Spleen (tissue), 11 donors: Measurements from ENCODE around the gene SLC30A3. TPM values are rescaled to one million over a fixed set of nuclear protein-coding genes. Genes with fewer than 3 reads are reported as not detected.
A peak's percentile ranks its signal among the peaks of the same experiment; 100 is the strongest.

Experiments used
- DNase-seq: peaks from one replicate; pipeline ENCODE4 v3.0.0-alpha.2; 2020
- H3K27ac ChIP-seq, 8 donors: fragments of 200-600 bp; sonication (generic) in 7 of 8; 1 replicate in 4 of 8; 2 replicates in 4 of 8; pipeline versions ENCODE4 v1.5.0 to v1.8.0; 2016 to 2021; ENCODE audit warnings: inconsistent platforms in 4 of 8, mild to moderate bottlenecking in 4 of 8, moderate library complexity in 1 of 8
- H3K27me3 ChIP-seq, 7 donors: fragments of 200-600 bp; sonication (generic) in 6 of 7; replicated peaks in 1 of 7; 1 replicate in 4 of 7; 2 replicates in 3 of 7; pipeline versions ENCODE4 v1.5.0 to v1.8.0; 2016 to 2021; ENCODE audit warnings: inconsistent platforms in 3 of 7, mild to moderate bottlenecking in 1 of 7
- H3K36me3 ChIP-seq, 6 donors: fragments of 200-600 bp; sonication (generic) in 5 of 6; 1 replicate in 4 of 6; 2 replicates in 2 of 6; pipeline versions ENCODE4 v1.5.0 to v1.8.0; 2016 to 2021; ENCODE audit warnings: inconsistent platforms in 2 of 6
- H3K4me1 ChIP-seq, 6 donors: fragments of 200-600 bp; sonication (generic) in 5 of 6; 1 replicate in 3 of 6; 2 replicates in 3 of 6; pipeline versions ENCODE4 v1.5.0 to v1.8.0; 2016 to 2021; ENCODE audit warnings: inconsistent platforms in 3 of 6
- H3K4me3 ChIP-seq, 8 donors: fragments of 200-600 bp; sonication (generic) in 7 of 8; 1 replicate in 4 of 8; 2 replicates in 4 of 8; pipeline versions ENCODE4 v1.5.0 to v1.8.0; 2016 to 2021; ENCODE audit warnings: inconsistent platforms in 4 of 8, mild to moderate bottlenecking in 4 of 8, moderate library complexity in 2 of 8
- H3K9me3 ChIP-seq, 8 donors: fragments of 200-600 bp; sonication (generic) in 7 of 8; 1 replicate in 4 of 8; 2 replicates in 4 of 8; pipeline versions ENCODE4 v1.5.0 to v1.8.0; 2016 to 2021; ENCODE audit warnings: inconsistent platforms in 4 of 8
- CTCF ChIP-seq, 11 experiments: fragments of 200-600 bp in 7 of 11; fragments of 450-650 bp in 4 of 11; sonication (generic) in 4 of 11; IDR thresholded peaks in 8 of 11; conservative IDR thresholded peaks in 3 of 11; 1 replicate in 7 of 11; 2 replicates in 4 of 11; pipeline versions ENCODE4 v1.4.0 to v1.8.0; 2016 to 2021; ENCODE audit warnings: antibody characterized with exemption in 11 of 11, inconsistent platforms in 4 of 11, mild to moderate bottlenecking in 1 of 11
- POLR2A ChIP-seq, 3 donors: fragments of 450-650 bp; IDR thresholded peaks; one replicate each; pipeline ENCODE4 v1.5.1; 2017; ENCODE audit warnings: antibody characterized with exemption in 3 of 3, mild to moderate bottlenecking in 1 of 3
- POLR2AphosphoS5 ChIP-seq, 3 donors: sonication (generic); formaldehyde crosslinking; IDR thresholded peaks; one replicate each; pipeline ENCODE4 v1.5.1; 2017; ENCODE audit warnings: antibody characterized with exemption in 3 of 3
- WGBS, 5 donors: extraction: QIAGEN DNeasy Blood & Tissue Kit in 3 of 5; methylation state at CpG; one replicate each; pipeline versions ENCODE4 v1.1.5 to v1.1.7; 2013 to 2018; 5-methylcytosine and 5-hydroxymethylcytosine counted together
- intact Hi-C: fragments of 100-400 bp; cut with DNase I; formaldehyde crosslinking; loops from one replicate; pipeline ENCODE4 v1.15.0; 2023; ENCODE audit warnings: low total_unique reads
- polyA plus RNA-seq, 3 donors: library from polyadenylated mRNA; stranded (reverse); fragments of 200-250 nt; gene quantifications; one replicate each; pipeline ENCODE4 v1.2.1, GENCODE V29; 2013
- total RNA-seq, 7 donors: library from RNA; depleted of rRNA in 3 of 7; stranded (reverse); fragments of >200 nt in 3 of 7; fragmentation: NEBNext Ultra II Directional in 4 of 7; extraction: Animal tissue kit (Norgen Biotek cat#: 25700) in 4 of 7; gene quantifications; one replicate each; pipeline versions ENCODE4 v1.1.0 to v1.2.1, GENCODE V29; 2016 to 2021
- donor health status: healthy with polysubstance abuse.
- donor health status: DM: no; HTN: no; CAD: no; lungs with moderate emphysema.
- donor health status: DM: no; HTN: no; CAD: no.
- donor health status: Bipolar disorder and iron deficiency.
- donor health status: healthy.
- donor health status: DM: no; HTN: no; CAD: no.
- donor health status: DM: yes; HTN: yes; CAD: no.

Gene SLC30A3
- total and polyA plus RNA-seq, 10 donors: 0.05 to 0.34 (median 0.16) TPM; not detected in 5

DNA sequence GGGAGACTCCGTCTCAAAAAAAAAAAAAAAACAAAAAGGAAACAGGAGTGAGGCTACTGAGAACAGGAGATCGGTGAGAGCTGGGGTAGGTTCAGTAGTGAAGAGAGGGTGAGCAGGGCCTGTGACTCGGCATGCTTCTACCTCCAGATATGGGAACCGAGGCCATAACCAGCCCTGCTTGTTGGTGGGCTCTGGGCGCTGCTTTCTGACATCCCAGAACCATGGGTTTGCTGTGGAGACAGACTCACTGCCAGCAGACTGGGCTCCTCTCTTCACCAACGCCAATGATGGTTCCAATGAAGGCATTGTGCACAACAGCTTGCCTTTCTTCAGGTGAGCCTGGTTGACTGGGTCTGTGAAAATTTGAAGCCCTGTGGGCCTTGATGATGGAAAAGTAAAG is 39.4 kb downstream of the SLC30A3 start:
- 96 to 98% (median 97%) methylated on average over 6 of the region's 6 CpGs for WGBS, 5 donors
- intact Hi-C loops: no loop called here
- TF ChIP-seq POLR2A (IDR thresholded peaks at IDR 0.05): no peak
- no peak for TF ChIP-seq CTCF (IDR thresholded peaks at IDR 0.05 in 8 of 11, conservative IDR thresholded peaks at IDR 0.05 in 3 of 11)
- no peak for TF ChIP-seq POLR2AphosphoS5 (IDR thresholded peaks at IDR 0.05)
- Histone ChIP-seq H3K36me3 (peaks cover 12 to 99% (median 64%) of the 10 kb centered on the region in 6 donors), H3K27ac (no peak overlapping the region), H3K4me1 (peaks cover 0 to 11% (median 8%) of the 10 kb centered on the region in 6 donors), H3K9me3 (no peaks in the 10 kb centered on the region), H3K27me3 (no peaks in the 10 kb centered on the region), H3K4me3 (no peak overlapping the region)
- DNase-seq: peak; percentile 53

GRCh38 chr2:27222407-27222806 is 40.4 kb downstream of the SLC30A3 start:
- no peak overlapping the region for H3K4me3 ChIP-seq
- H3K9me3 ChIP-seq: no peaks in the 10 kb centered on the region
- peaks cover 7 to 21% (median 18%) of the 10 kb centered on the region in 6 donors for H3K4me1 ChIP-seq
- TF ChIP-seq POLR2AphosphoS5 (IDR thresholded peaks at IDR 0.05) (no peak), CTCF (IDR thresholded peaks at IDR 0.05 in 8 of 11, conservative IDR thresholded peaks at IDR 0.05 in 3 of 11) (no peak), POLR2A (IDR thresholded peaks at IDR 0.05) (no peak)
- H3K27ac ChIP-seq: no peak overlapping the region
- intact Hi-C loops: no loop called here
- DNase-seq: peak; percentile 60
- 96 to 100% (median 97%) methylated on average over 5 of the region's 5 CpGs for WGBS, 5 donors
- H3K27me3 ChIP-seq: no peaks in the 10 kb centered on the region
- peaks cover 12 to 89% (median 57%) of the 10 kb centered on the region in 6 donors for H3K36me3 ChIP-seq

DNA sequence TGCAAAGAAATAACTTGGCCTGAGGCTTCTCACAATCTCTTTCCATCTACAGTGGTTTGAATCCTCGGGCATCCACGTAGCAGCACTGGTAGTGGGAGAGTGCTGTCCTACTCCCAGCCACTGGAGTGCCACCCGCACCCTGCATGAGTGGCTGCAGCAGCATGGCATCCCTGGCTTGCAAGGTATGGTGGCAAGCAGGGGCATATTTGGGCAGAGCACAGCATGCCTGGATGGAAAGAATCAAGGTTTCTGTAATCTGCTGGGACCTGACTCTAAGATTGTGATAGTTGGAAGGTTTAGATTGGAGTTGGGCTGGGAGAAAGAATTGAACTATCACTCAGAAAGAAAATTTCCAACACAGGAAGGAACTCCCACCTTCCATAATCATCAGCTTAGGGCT is 41.7 kb downstream of the SLC30A3 start:
- no peak for DNase-seq
- intact Hi-C loops: no loop called here

DNA sequence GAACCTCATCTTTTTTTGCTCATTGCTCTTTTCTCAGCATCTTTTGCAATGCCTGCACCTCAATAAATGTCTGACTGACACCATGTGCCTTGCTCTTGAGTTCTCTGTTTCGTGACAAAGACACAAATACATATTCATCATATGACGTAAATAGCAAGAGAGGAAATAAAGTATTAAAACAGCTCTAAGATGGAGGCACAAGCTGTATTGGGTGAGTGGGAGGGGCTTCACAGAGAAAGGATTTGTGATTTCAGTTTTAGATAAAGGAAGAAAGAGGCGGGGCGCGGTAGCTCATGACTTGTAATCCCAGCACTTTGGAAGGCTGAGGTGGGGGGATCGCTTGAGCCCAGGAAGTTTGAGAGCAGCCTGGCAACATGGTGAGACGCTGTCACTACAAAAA is 42.8 kb downstream of the SLC30A3 start:
- TF ChIP-seq CTCF (IDR thresholded peaks at IDR 0.05 in 8 of 11, conservative IDR thresholded peaks at IDR 0.05 in 3 of 11) (no peak), POLR2A (IDR thresholded peaks at IDR 0.05) (no peak), POLR2AphosphoS5 (IDR thresholded peaks at IDR 0.05) (no peak)

More for the DNA sequence above, 41.7 kb downstream of the SLC30A3 start:
- no peaks in the 10 kb centered on the region for H3K27me3 ChIP-seq
- H3K4me3 ChIP-seq: no peak overlapping the region
- peaks cover 11 to 32% (median 28%) of the 10 kb centered on the region in 6 donors for H3K4me1 ChIP-seq
- no peak for TF ChIP-seq POLR2A (IDR thresholded peaks at IDR 0.05)
- no peak for TF ChIP-seq POLR2AphosphoS5 (IDR thresholded peaks at IDR 0.05)
- H3K9me3 ChIP-seq: no peaks in the 10 kb centered on the region
- WGBS, 5 donors: 92 to 100% (median 94%) methylated on average over 3 of the region's 3 CpGs
- no peak overlapping the region for H3K27ac ChIP-seq
- H3K36me3 ChIP-seq: peaks cover 4 to 77% (median 45%) of the 10 kb centered on the region in 6 donors

More for the DNA sequence above, 42.8 kb downstream of the SLC30A3 start:
- WGBS, 5 donors: 92 to 97% (median 96%) methylated on average over 7 of the region's 7 CpGs
- no peaks in the 10 kb centered on the region for H3K9me3 ChIP-seq
- no peak for DNase-seq
- peaks cover 2 to 77% (median 38%) of the 10 kb centered on the region in 6 donors for H3K36me3 ChIP-seq
- no peaks in the 10 kb centered on the region for H3K27me3 ChIP-seq
- no peak overlapping the region for H3K27ac ChIP-seq
- intact Hi-C loops: no loop called here
- H3K4me3 ChIP-seq: no peak overlapping the region
- peaks cover 11 to 32% (median 28%) of the 10 kb centered on the region in 6 donors for H3K4me1 ChIP-seq
